ENCODE results near the gene DBP.
"Not testable (repeated sequence)": the region's sequence is repeated elsewhere in the genome, so short reads cannot be mapped to it uniquely, and the experiment has no call there.

Gene DBP

GRCh38 chr19:48636859-48637448, at the start of gene DBP:
Gene DBP (minus strand): TSS chr19:48637379. CDS start chr19:48636994, 385 bp downstream.
- peak in 2 of 6 experiments; percentile 36 to 45 for DNase-seq

DNA sequence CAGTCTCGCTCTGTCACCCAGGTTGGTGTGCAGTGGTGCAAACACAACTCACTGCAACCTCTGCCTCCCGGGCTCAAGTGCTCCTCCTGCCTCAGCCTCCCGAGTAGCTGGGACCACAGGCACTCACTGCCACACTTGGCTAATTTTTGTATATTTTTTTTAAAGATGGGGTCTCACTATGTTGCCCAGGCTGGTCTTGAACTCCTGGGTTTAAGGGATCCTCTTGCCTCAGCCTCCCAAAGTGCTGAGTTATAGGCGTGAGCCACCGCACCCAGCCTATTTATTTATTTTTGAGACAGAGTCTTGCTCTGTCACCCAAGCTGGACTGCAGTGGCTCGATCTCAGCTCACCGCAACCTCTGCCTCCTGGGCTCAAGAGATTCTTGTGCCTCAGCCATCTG, 49.5 kb upstream of the DBP start:
- not testable (repeated sequence) for DNase-seq

GRCh38 chr19:48686088-48686487, 48.9 kb upstream of the DBP start:
- DNase-seq, result no peak

GRCh38 chr19:48685583-48685982, 48.4 kb upstream of the DBP start:
- DNase-seq, result no peak

DNA sequence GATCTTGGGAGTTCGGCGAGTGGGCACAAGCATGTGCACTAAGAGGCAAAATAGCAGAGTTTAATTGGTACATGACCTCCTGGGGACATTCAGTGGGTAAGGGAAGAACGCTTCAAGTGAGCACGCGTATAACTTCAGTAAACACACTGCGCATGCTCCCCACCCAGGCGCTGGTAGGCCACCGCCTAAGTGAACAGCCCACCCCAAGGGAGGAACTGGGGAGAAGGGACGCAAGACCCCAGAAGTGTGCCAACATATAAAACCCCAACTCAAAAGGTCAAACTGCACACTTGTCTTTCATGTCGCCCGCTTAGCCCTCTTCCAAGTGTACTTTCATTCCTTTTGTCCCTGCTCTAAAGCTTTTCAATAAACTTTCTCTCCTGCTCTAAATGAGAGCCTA, 46.2 kb upstream of the DBP start:
- DNase-seq, result peak in 3 of 6 experiments; percentile 9 to 27 (median 27)

- no peak for DNase-seq
Observed at GRCh38 chr19:48681127-48681470, 43.9 kb upstream of the DBP start.

DNA sequence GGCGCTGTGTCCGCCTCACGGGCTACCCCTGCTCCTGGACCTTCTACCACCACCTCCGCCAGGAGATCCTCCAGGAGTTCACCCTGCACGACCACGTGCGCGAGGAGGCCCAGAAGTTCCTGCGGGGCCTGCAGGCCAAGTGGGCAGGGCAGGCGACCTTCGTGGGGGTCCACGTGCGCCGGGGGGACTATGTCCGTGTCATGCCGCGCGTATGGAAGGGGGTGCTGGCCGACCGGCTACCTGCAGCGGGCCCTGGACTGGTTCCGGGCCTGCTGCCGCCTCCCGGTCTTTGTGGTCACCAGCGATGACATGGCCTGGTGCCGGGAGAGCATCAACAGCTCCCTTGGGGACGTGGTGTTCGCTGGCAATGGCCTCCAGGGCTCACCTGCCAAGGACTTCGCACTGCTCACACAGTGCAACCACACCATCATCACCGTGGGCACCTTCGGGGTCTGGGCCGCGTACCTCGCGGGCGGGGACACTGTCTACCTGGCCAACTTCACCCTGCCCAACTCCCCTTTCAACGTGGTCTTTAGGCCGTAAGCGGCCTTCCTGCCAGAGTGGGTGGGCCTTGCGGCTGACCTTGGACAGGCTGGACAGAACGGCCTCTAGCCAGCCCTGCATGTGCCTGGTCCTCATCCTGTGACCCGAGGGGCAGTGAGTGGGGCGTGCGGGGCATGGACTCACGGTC, 43.4 kb upstream of the DBP start:
- no peak for DNase-seq

- not testable (repeated sequence) for DNase-seq
Observed at GRCh38 chr19:48680006-48680405, 42.8 kb upstream of the DBP start.

GRCh38 chr19:48678201-48678600, 41.0 kb upstream of the DBP start:
- no peak for DNase-seq

- no peak for DNase-seq
Observed at GRCh38 chr19:48676887-48677286, 39.7 kb upstream of the DBP start.

GRCh38 chr19:48676487-48676886, 39.3 kb upstream of the DBP start:
- no peak for DNase-seq

DNA sequence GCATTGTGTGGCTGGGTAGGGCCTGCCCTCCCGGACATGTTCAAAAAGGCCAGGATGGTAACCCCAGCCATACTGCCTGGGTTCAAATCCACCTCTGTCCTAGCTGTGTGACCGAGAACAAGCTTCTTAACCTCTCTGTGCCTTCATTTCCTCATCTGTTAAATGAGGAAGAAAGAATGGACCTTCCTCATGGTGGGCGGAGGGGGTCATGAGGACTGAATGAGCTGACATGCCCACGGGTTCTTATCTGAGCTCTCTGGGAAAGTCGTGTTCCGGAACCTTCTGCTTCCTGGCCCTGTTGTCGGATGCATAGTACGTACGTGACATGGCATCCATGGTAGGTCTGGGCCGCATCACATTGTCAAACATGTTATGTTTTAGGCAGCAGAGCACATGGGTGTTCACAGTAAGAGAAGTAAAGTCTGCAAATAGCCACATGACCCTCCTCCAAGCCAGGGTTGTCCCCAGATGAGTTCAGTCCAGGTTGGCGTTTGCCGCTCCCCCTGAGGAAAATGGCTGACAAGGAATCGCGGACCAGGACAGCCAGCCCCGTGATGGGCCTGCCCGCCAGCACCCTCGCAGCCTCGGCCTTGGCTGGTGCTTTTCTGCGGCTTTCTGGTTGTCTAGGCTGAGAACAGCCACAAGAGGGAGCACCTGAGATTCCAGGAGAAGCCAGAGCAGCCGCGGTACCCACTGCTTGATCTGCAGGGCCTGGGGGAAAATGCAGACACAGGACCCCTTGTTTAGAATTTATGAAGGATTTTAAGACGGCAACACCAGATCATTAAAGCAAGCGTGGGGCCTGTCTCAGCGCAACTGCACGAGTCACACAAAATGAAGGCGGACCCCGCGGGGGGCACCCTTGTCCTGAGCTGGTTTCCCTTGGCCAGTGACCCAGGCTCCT, 38.0 kb upstream of the DBP start:
- DNase-seq, result peak; percentile 48 to 81 (median 60)

GRCh38 chr19:48674216-48674809, 37.1 kb upstream of the DBP start:
- no peak for DNase-seq

DNA sequence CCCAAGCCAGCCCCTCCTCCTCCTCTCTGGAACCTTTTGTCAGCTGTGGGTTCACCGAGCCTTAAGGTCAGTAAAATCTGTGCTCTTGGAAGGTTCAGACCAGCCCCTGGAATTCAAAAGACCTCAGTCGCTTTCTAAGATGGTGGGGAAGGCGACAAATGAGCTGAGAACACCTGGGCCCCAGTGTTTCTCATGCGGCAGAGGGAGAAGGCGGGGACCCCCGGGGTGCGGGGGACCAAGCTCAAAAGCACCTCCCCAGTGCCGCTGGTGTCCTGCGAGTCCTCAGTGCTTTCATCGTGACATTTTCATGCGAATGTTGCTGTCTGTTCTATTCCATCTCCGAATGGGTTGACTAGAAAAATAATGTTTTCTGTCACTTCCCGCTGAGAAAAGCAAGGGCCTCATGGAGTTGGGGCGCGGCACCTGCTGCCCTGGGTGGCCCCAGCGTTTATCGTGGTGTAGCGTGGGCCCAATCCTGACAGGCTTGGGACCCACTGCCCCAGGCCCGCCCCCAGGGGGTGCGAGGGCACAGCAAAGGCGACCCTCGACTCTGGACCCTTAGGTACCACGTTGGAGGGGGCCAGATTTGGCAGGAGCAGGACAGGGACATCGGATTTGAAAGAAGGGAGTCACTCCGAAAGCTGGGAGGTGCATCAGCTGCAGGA, 36.4 kb upstream of the DBP start:
- no peak for DNase-seq

DNA sequence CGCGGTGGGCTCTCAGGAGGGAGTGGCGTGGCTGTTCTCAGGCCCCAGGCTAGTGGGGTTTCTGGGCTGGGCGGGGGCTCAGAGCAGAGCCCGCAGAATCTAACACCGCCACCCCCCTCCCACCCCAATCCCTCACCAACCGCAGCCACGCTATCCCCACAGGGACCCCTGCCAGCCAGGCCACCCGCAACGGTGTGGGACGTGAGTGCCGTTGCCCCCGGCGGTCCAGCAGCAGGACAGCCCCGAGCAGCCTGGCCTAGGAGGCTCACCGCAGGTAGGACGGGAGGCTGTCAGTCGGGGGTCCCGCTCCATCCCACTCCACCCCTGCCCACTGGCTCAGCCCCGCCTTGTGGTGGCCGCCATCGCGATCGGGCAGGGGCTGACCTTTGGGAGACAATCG, 35.8 kb upstream of the DBP start, which contains the start of gene NTN5:
NTN5 (minus strand) TSS at position 24 of the 400 bp plus-strand sequence. CDS start 2,031 bp downstream, outside the sequence.
- no peak for DNase-seq

- no peak for DNase-seq
Observed at GRCh38 chr19:48671446-48671995, 34.3 kb upstream of the DBP start.

DNA sequence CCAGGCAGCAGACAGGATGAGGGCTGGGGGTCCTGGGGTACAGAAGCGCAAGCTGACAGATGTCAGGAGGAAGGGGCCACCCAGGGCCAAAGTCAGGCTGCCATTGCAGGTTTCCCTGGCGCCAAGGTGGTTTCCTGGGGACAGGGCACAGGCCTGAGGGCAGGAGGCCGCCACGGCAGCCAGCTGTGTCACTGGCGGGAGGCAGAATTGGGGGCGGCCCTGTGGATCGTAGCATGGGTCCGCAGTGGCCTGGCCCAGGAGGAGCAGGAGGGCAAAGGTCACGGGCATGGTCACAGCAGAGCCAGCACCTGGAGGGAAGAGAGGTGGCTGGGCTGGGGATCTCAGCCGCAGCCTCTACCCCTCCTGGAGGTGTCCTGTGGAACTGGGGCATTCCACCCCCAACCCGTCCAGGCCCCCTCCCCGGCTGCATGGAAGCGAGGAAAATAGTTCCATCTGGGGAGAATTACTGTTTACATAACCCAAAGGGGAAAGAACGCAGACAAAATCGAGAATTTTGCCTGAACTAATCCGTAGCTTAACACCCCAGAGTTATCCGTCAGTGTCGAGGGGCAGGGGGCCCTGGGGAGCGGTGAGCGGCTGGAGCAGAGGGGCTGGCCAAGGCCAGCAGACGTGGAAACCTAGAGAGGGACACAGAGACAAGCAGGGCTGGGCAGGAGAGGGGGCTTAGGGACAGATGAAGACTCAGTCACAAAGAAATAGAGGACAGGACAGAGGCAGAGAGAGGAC, 33.7 kb upstream of the DBP start:
- no peak for DNase-seq

DNA sequence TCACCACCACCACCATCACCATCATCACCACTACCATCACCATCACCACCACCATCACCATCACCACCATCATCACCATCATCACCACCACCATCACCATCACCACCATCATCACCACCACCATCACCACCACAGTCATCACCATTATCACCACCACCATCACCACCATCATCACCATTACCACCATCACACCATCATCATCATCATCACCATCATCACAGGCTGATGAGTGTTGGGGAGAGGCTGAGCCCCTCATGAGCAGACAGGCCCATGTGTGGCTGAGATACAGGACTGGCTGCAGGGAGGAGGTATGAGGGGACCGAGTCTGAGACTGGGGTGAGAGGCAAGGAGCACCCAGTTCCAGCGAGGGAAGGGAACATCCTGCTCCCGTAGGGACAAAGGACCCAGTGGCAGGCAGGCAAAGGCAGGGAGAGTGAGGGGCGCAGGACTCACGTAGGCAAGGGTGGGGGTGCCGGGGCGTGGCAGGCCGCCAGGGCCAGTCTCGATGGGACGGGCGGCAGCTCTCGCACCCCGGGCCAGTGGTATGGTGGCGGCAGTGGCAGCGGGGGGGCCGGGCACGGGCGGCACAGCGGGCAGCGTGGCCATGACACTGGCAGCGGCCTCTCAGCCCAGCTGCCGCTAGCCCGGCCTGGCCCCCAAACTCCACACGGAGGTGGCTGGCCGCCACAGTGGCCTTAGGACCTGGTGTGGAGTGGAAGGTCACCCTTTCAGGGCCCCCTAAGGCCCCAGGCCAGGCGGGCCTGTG, 32.9 kb upstream of the DBP start:
- no peak for DNase-seq

DNA sequence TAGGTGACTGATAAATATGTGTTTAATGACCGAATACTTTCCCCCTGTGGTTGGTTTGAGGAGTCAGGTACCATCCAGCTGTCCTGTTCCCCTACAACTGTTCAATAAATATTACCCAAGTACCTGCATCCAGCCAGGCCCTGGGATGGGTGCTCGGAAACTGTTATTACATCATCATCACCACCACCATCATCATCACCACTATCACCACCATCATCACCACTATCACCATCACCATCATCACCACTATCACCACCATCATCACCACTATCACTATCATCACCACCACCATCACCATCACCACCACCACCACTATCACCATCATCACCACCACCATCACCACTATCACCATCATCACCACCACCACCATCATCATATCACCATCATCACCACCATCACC, 31.6 kb upstream of the DBP start:
- no peak for DNase-seq

DNA sequence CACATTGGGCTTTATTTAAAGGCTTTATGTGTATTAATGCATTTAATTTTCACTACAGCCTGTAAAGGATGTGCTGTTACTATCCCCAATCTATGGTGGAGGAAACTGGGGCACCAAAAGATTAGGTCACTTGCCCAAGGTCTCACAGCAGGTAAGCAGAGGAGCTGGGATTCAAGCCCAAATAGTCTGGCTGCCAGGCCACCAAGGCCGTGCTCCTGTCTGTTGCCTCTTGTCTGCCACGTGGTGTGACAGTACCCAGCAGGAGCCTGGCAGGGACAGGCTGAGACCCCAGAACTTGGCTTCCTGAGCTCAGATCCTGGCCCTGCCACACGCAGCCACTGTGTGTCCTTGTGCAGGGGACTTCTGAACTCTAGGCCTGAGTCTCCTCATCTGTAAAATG, 31.2 kb upstream of the DBP start:
- no peak for DNase-seq

DNA sequence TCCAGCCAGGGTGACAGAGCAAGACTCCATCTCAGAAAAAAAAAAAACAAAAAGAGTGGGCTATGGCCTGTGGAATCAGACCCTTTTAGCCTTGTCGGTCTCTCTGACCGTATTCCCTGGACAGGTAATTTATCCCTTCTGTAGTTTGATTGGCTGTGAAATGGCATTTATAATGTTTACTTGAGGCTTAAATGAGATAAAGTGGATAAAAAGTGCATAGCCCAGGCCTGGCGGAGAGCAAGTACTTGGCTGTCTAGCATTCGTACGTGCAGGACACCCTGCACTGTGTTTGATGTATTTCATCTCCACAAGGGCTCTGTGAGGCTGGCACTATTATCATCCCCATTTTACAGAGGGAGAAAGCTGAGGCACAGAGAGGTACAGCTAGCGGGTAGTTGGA, 28.6 kb upstream of the DBP start:
- DNase-seq, result no peak

All from stimulated activated naive CD4-positive, alpha-beta T cell (primary cell).